HCT116 (cell line): ENCODE measurements around the gene SLC25A25.

Experiments
- ELF1 ChIP-seq: IDR thresholded peaks from 2 replicates; pipeline ENCODE4 v1.6.1; 2012; ENCODE audit warnings: low read depth, borderline replicate concordance
- POLR2A ChIP-seq: IDR thresholded peaks from 2 replicates; pipeline ENCODE4 v1.7.0; 2011; ENCODE audit warnings: borderline replicate concordance; ENCODE audit not compliant: insufficient read depth, insufficient read length; ENCODE audit errors: extremely low read depth
- POLR2AphosphoS5 ChIP-seq: IDR thresholded peaks from 2 replicates; pipeline ENCODE4 v1.6.1; 2011; ENCODE audit warnings: mild to moderate bottlenecking, low read depth, low read length, moderate library complexity
- TF ChIP-seq, protein P1 (sequence below), 3 experiments: fragments of 200-600 bp in 1 of 3; sonication (generic) in 1 of 3; IDR thresholded peaks in 2 of 3; conservative IDR thresholded peaks in 1 of 3; 2 replicates each; pipeline ENCODE4 v1.5.1; 2012 to 2017; ENCODE audit warnings: low read depth in 2 of 3, low read length in 2 of 3, antibody characterized with exemption in 1 of 3, borderline replicate concordance in 1 of 3, control low read depth in 1 of 3, mild to moderate bottlenecking in 1 of 3, mixed read lengths in 1 of 3, mixed run types in 1 of 3, moderate library complexity in 1 of 3; ENCODE audit not compliant: insufficient read depth in 1 of 3

DNA sequence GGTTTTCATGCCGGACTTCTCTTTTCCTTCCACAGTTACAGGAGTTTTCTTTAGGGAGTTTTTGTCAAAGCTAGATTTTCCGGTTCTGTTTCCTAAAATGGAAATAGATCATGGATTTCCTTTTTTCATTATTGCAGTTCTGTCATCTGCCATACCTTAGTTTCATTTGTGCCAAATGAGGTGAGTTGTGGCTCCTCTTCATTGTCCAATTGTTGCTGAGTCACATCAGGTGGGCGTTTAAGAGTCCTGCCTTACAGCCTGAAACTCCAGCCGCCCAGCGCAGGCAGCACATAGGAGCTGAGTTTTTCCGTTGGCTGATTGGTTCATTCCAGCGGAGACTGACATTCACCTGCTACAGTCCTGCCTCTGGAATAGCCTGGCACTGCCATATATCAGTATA, 14.1 kb downstream of the SLC25A25 start:
- TF ChIP-seq, protein P1, sequence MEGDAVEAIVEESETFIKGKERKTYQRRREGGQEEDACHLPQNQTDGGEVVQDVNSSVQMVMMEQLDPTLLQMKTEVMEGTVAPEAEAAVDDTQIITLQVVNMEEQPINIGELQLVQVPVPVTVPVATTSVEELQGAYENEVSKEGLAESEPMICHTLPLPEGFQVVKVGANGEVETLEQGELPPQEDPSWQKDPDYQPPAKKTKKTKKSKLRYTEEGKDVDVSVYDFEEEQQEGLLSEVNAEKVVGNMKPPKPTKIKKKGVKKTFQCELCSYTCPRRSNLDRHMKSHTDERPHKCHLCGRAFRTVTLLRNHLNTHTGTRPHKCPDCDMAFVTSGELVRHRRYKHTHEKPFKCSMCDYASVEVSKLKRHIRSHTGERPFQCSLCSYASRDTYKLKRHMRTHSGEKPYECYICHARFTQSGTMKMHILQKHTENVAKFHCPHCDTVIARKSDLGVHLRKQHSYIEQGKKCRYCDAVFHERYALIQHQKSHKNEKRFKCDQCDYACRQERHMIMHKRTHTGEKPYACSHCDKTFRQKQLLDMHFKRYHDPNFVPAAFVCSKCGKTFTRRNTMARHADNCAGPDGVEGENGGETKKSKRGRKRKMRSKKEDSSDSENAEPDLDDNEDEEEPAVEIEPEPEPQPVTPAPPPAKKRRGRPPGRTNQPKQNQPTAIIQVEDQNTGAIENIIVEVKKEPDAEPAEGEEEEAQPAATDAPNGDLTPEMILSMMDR (IDR thresholded peaks at IDR 0.05 in 2 of 3, conservative IDR thresholded peaks at IDR 0.05 in 1 of 3; ENCODE audit: borderline replicate concordance in 1 of 3, insufficient read depth in 1 of 3, low read depth in 2 of 3, low read length in 2 of 3), result no peak
- TF ChIP-seq POLR2A (no peak), POLR2AphosphoS5 (no peak), ELF1 (no peak)
